ENCODE measurements around the gene HOXC10.

Gene HOXC10

DNA sequence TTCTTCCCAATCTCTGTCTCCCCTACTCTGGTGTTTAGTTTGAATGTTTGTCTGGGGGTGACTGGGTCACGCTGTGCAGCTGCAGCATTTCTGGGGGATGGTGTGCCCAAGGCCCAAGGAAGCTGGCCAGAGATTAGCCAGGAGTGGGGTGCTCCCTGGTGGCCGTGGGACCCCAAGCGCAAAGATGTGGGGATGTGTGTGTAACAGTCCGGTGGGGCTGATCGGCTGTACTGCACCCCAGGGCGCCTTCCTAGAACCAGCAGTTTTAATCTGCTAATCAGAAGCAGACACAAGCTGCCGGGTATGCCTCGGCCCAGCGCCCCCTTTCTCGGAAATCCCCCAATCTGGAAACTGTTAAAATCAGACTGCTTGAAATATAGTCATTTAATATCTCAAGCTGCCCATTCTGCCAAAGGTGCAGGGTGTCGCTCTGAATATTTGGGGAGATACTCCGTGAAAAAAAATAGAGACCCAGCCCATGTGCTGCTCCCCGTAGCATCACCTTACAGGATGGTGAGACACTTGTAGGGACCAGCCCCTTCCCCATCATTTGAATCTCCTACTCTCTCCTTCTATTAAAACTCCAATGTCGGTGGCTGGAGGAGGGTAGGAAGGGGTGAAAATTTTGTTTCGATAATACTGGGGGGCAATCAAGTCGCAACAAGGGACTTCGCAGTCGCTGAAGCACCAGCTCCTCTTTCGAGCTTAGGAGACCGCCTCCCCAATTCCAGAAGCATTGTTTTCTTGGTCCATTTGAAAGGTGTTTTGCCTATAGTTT lies 19.3 kb downstream of the HOXC10 start:
- Histone ChIP-seq H3K27ac (no peak overlapping the region), H3K4me1 (peaks cover 0 to 15% (median 10%) of the 10 kb centered on the region in 10 experiments; a peak in 14 of 20 replicates), H3K36me3 (no peaks in the 10 kb centered on the region), H4K20me1 (peaks cover 0 to 92% (median 81%) of the 10 kb centered on the region in 11 experiments; a peak in 16 of 22 replicates), H3K9me3 (replicated peaks in 1 of 11) (peaks cover 0 to 11% (median 7%) of the 10 kb centered on the region in 11 experiments; a peak in 13 of 22 replicates), H3K9ac (no peak overlapping the region), H3K4me2 (0 out of 22 replicates have a peak overlapping the region, but pooled peaks of 1 of the 11 experiments have one; percentile 24), H3K27me3 (peaks cover 99 to 100% (median 100%) of the 10 kb centered on the region in 11 experiments), H3K4me3 (no peak overlapping the region)
- no peak for TF ChIP-seq Cebpa-rat (IDR thresholded peaks at IDR 0.05)

DNA sequence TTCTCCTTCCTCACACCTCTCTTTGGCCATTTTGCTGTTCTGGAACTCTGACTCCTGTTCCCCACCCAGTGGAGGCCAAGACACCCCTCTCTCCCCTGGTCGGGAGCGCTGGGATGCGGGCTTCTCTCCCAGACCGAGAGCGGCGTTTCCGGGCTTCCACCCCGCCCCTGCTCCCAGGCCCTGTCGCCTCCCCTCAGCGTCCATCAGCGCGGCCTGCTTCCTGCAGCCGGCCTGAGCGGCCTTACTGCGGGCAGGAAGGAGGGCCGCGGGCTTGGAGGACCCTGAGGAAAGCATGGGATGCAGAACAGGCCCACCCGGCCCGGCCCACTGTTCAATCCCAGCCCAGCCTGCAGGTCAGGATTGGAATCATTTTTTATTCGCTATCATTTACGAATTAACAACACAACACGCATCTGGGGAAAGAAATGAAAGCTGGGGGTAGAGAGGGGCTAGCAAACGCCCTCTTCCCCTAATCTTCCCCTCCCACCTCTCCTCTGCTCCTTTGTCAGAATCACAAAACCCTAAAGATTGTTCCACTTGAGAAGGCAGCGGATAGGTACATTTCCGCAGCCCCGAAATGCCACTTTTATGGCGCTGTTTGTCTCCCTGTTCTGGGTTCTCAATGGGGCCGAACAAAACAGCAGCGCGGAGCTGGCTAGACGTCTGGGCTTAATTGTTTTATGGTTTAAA lies 20.0 kb downstream of the HOXC10 start:
- Histone ChIP-seq H3K4me1 (peaks cover 0 to 15% (median 10%) of the 10 kb centered on the region in 10 experiments; a peak in 14 of 20 replicates), H3K9ac (no peak overlapping the region), H3K27me3 (peaks cover 99 to 100% (median 100%) of the 10 kb centered on the region in 11 experiments)

DNA sequence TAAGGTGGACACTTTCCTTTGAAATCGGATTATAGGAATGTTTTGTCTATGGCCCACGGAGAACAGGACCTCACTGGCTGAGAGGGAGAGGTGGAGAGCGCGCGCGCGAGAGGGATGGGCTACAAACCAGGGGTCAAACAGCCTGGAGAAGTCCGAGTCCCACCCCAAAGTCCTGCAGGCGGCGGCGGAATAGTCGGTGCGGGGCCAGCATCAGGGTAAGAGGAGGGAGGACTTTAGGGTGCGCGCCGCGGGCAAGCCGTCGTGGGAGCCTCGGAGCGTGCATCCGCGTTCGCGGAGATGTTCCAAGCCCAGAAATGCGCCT lies 20.5 kb downstream of the HOXC10 start:
- TF ChIP-seq Cebpa-rat (IDR thresholded peaks at IDR 0.05): no peak
- Histone ChIP-seq H3K27ac (no peak overlapping the region), H3K9me3 (replicated peaks in 1 of 11) (peaks cover 0 to under 1% (median 0%) of the 10 kb centered on the region in 11 experiments; a peak in 1 of 22 replicates), H4K20me1 (peaks cover 0 to 93% (median 89%) of the 10 kb centered on the region in 11 experiments; a peak in 17 of 22 replicates), H3K9ac (no peak overlapping the region), H3K4me2 (no peak overlapping the region), H3K4me1 (peaks cover 0 to 15% (median 10%) of the 10 kb centered on the region in 10 experiments; a peak in 14 of 20 replicates), H3K36me3 (no peaks in the 10 kb centered on the region), H3K27me3 (peaks cover 99 to 100% (median 100%) of the 10 kb centered on the region in 11 experiments), H3K4me3 (no peak overlapping the region)

More for the DNA sequence above, 20.0 kb downstream of the HOXC10 start:
- Histone ChIP-seq H3K9me3 (replicated peaks in 1 of 11) (peaks cover 0 to 6% (median 4%) of the 10 kb centered on the region in 11 experiments; a peak in 10 of 22 replicates), H3K4me3 (no peak overlapping the region), H4K20me1 (peaks cover 0 to 93% (median 88%) of the 10 kb centered on the region in 11 experiments; a peak in 17 of 22 replicates), H3K36me3 (no peaks in the 10 kb centered on the region), H3K27ac (no peak overlapping the region), H3K4me2 (peak overlapping the region in 2 of 11 experiments; percentile 3 to 24; a peak in 1 of 22 replicates)
- no peak for TF ChIP-seq Cebpa-rat (IDR thresholded peaks at IDR 0.05)

DNA sequence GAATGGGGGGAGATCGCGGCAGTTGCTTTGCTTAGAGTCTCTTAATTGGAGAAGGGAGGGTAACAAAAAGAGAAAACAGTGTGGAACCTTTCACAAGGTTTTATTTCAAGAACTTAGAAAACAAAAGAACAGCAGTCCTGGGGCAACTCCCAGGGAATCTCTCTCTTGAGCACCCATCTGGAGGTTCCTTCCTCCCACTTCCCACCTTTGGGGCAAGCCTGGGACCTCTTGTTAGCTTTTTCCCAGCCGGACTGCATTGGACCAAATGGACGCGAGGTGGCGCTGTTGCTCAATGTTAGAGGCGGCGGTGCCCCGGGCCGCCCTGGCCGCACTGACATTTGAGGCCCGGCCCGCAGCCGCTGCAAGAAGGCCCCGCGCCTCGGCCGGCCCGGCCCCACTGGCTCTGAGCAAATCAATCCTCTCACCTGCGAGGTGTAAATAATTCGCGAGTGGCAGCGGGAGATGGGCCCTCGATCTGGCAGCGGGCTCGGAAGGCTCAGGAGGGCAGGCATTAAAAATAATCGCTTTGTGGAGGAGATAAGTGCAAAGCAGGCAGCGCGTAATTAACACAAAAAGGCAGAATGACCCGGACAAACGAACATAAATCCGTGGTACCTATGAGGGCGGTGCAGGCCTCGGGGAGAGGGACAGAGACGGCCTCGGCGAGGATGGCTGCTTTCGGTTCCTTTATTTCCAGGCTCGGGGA lies 21.1 kb downstream of the HOXC10 start:
- Histone ChIP-seq H3K4me3 (peak overlapping the region in 9 of 10 experiments; percentile 6 to 59 (median 39); a peak in 15 of 20 replicates), H3K4me2 (peak overlapping the region; percentile 63 to 94 (median 79)), H3K9ac (peak overlapping the region in 5 of 11 experiments; percentile 2 to 21 (median 3); a peak in 4 of 22 replicates), H3K4me1 (peaks cover 0 to 15% (median 10%) of the 10 kb centered on the region in 10 experiments; a peak in 14 of 20 replicates), H3K27me3 (peaks cover 99 to 100% (median 100%) of the 10 kb centered on the region in 11 experiments), H3K27ac (no peak overlapping the region), H3K9me3 (replicated peaks in 1 of 11) (no peaks in the 10 kb centered on the region), H4K20me1 (peaks cover 0 to 93% (median 88%) of the 10 kb centered on the region in 11 experiments; a peak in 17 of 22 replicates), H3K36me3 (no peaks in the 10 kb centered on the region)
- TF ChIP-seq Cebpa-rat (IDR thresholded peaks at IDR 0.05): no peak

DNA sequence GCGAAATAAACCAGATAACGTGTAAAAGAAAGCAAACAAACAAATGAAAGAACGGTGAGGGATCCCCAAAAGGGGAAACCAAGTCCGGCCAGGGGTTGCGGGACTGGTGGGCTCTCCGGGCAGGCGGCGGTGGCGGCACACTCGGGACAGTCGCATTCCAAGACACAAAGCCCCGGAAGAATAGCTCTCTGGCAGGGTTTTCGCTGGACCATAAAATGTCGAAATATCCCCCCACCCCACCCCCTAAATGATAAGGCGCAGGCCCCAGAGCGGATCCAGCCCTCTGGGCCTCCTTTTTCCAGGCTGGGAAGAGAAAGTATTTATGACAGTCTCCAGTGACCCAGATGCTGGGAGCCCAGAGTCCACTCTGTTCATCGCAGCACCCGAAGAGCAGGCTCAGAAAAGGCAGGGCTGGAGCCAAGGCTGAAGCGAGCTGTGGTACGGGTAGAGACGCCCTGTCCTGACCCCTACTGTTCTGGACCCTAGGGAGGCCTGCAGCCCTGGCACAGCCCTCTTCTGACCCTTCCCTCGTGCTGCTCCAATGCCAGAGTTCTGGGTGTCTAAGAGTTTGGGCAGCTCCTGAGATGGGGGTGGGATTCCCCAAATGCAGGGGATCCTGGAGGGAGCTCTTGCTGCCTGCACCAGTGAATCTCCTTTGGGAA lies 21.7 kb downstream of the HOXC10 start:
- TF ChIP-seq Cebpa-rat (IDR thresholded peaks at IDR 0.05): no peak
- Histone ChIP-seq H3K27ac (no peak overlapping the region), H3K9me3 (replicated peaks in 1 of 11) (no peaks in the 10 kb centered on the region), H4K20me1 (peaks cover 0 to 94% (median 88%) of the 10 kb centered on the region in 11 experiments; a peak in 17 of 22 replicates), H3K9ac (peak overlapping the region in 5 of 11 experiments; percentile 2 to 21 (median 3); a peak in 3 of 22 replicates), H3K36me3 (no peaks in the 10 kb centered on the region), H3K27me3 (peaks cover 99 to 100% (median 100%) of the 10 kb centered on the region in 11 experiments), H3K4me3 (peak overlapping the region in 9 of 10 experiments; percentile 6 to 59 (median 39); a peak in 15 of 20 replicates), H3K4me2 (peak overlapping the region; percentile 63 to 94 (median 79)), H3K4me1 (peaks cover 0 to 17% (median 10%) of the 10 kb centered on the region in 10 experiments; a peak in 14 of 20 replicates)

DNA sequence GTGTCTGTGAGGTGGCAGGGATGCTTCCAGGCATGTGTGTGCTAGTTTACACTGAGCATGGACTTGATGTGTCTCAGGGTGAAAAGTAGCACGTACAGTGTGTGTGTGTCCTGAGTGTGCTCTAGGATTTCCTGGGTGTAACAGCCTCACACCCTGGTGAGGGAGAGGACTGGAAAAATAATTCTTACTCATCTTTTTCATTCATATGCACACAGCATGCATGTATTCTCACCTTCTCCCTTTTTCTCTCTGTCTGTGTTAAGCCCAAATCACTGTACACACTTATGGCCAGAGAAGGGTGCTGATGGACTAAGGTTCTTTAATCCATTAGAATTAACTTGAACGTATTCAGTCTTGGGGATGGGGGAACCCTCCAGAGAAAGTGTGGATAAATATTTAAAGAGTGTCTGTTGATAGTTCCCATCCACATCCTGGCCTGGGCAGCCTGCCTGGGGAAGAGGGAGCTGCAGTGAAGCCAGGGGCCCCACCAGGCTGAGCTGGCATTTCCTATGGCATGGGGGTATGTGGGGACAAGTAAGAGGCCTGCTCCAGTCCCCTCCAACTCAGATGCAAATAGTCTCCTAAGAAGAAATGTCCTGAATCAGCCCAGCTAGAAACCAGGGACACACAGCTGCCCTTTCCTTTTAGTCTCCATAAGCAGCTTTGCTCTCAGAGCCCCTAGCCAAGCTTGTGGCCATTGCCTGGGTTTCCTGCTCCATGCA lies 22.8 kb downstream of the HOXC10 start:
- no peaks in the 10 kb centered on the region for H3K36me3 ChIP-seq
- H3K4me3 ChIP-seq: no peak overlapping the region
- no peak for TF ChIP-seq Cebpa-rat (IDR thresholded peaks at IDR 0.05)
- H3K27me3 ChIP-seq: peaks cover 99 to 100% (median 100%) of the 10 kb centered on the region in 11 experiments
- no peak overlapping the region; a peak in 1 of 22 replicates for H3K4me2 ChIP-seq
- H3K27ac ChIP-seq: no peak overlapping the region
- H3K9me3 ChIP-seq (replicated peaks in 1 of 11): 0 out of 22 replicates have a peak, but pooled peaks cover 0 to under 1% (median 0%) of the 10 kb centered on the region in 11 experiments
- peaks cover 0 to 93% (median 83%) of the 10 kb centered on the region in 11 experiments; a peak in 18 of 22 replicates for H4K20me1 ChIP-seq
- H3K9ac ChIP-seq: no peak overlapping the region
- peaks cover 0 to 17% (median 10%) of the 10 kb centered on the region in 10 experiments; a peak in 14 of 20 replicates for H3K4me1 ChIP-seq

- Histone ChIP-seq H3K4me2 (no peak overlapping the region), H3K27me3 (peaks cover 99 to 100% (median 100%) of the 10 kb centered on the region in 11 experiments), H3K9ac (no peak overlapping the region), H4K20me1 (peaks cover 0 to 93% (median 84%) of the 10 kb centered on the region in 11 experiments; a peak in 18 of 22 replicates), H3K4me3 (no peak overlapping the region), H3K4me1 (peaks cover 0 to 17% (median 10%) of the 10 kb centered on the region in 10 experiments; a peak in 14 of 20 replicates), H3K36me3 (no peaks in the 10 kb centered on the region), H3K27ac (no peak overlapping the region), H3K9me3 (replicated peaks in 1 of 11) (peaks cover 0 to 5% (median 0%) of the 10 kb centered on the region in 11 experiments; a peak in 3 of 22 replicates)
- no peak for TF ChIP-seq Cebpa-rat (IDR thresholded peaks at IDR 0.05)
These were observed 23.3 kb downstream of the HOXC10 start for GRCh38 chr12:54008260-54008552.

Data from BLaER1 treated with 17β-estradiol and CSF1 and Interleukin-3, amounts not matched to agents 10 nM and 100 nM (cell line).